CD4-positive, alpha-beta T cell treated with Interleukin-6 at 100 ng/mL for 8 hours (primary cell): ENCODE measurements around the gene ZDHHC1.
"Not testable (repeated sequence)": the region's sequence is repeated elsewhere in the genome, so short reads cannot be mapped to it uniquely, and the experiment has no call there.

ENCODE experiments used
- DNase-seq: peaks from one replicate; pipeline ENCODE4 v3.0.0-alpha.2; 2020; ENCODE audit warnings: mixed read lengths, low spot score

ZDHHC1 gene

DNA sequence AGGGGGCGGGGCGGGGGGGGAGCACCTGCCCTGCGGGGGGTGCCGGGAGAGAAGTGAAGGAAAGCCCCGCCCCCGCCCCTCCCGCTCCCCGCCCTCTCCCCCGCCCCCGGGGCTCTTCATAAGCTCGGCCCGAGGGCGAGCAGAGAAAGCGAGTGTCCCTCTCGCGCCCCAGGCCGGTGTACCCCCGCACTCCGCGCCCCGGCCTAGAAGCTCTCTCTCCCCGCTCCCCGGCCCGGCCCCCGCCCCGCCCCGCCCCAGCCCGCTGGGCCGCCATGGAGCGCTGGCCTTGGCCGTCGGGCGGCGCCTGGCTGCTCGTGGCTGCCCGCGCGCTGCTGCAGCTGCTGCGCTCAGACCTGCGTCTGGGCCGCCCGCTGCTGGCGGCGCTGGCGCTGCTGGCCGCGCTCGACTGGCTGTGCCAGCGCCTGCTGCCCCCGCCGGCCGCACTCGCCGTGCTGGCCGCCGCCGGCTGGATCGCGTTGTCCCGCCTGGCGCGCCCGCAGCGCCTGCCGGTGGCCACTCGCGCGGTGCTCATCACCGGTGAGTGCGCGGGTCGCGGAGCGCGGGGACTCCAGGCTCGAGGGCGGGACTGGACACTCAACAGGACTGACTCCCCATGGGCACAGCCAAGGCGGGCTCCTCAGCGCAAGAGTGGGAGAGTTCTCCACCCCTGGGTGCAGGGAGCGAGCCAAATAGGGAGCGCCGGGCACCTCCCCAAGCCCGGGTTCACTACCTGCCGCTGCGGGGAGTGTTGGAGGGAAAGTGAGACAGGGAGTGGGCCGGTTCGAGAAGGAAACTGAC, 14.9 kb upstream of the ZDHHC1 start, which contains the start of gene HSD11B2:
HSD11B2 (plus strand) TSS at position 145 of the 798 bp plus-strand sequence; CDS start at position 273, 128 bp downstream.
- DNase-seq, result no peak

DNA sequence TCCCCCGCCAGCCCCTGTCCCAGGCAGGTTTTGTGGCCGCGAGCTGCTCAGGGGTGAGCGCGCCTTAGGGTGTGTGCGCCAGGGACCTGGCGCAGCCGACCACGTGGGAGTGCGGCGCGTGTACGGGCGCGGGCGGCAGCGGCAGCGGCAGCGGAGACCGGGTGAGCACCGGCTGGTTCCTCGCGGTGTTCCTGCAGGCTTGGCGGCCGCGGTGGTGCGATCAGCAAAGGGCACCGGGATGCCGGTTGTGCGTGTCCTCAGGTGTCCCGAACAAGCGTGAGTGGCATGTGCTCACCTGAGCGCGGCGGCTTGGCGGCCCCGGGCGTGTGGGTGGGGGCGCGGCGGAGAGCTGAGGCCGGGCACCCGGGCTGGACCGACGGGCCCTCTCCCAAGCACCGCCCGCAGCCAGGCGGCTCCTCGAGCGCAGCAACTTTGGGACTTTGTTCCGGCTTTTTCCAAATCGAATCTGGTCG, 14.3 kb upstream of the ZDHHC1 start:
- no peak for DNase-seq

DNA sequence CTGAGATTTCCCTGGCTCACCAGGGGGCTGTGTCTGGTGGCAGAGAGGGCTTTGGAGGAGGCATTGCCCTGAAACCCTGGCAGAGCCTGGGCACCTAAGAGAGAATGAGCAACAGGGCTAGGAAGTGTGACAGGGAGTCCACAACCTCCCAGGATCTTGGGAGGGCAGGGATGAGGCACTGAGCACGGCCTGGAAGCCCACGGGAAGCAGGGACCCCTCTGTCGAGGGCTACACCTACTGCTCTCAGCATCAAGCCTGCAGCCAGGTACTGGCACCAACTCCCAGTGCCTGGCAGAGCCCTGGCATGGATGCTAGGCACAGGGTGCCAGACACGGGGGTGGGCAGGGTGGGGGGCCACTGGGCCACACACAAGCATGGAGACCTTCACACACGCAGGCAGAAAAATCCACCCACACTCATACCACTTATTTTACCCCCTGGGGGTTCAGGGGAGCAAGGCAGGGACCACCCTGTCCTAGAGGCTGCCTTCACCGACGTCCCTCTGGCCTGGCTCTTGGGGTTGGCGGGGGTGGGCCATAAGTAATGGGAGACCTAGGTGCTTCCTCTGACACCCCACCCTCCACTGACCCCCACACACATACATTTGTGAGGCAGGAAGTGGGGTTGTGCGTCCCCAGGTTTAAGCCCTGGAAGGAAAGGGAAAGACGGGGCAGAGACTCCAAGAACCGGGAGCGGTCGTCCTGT, 13.7 kb upstream of the ZDHHC1 start:
- no peak for DNase-seq

DNA sequence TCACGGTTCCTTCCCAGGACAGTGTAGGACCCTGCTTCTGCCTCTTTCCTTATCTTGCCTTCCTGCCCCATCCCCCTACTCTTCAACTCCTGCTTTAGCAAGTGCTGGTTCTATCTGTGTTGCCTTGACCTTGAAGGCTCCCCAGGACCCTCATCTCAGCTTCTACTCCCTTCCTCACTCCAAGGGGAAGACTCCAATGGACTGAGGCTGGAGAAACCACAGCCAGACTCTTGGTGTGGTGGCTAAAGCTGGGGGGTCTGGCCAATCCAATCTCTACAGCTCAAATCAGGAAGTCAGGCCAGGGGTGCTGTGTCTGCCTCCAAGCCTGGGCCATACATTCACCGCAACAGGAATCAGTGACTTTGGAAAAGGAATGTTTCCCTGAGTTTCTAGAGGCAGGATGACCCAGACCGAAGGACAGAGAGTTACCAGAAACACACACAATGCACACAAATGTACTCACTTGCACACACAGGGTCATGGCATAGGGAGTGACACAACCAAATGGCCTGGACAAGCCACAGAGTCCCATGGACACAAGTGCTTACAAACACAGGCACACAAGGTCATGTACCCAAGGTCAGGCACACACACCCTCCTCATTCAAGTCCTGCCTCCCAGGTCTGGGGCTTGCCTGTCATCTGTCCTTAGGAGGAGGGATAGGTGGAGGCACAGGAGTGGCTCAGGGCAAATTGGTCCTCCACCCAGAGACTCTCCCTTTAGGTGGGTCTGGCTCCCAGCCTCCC, 12.9 kb upstream of the ZDHHC1 start:
- DNase-seq, result no peak

DNA sequence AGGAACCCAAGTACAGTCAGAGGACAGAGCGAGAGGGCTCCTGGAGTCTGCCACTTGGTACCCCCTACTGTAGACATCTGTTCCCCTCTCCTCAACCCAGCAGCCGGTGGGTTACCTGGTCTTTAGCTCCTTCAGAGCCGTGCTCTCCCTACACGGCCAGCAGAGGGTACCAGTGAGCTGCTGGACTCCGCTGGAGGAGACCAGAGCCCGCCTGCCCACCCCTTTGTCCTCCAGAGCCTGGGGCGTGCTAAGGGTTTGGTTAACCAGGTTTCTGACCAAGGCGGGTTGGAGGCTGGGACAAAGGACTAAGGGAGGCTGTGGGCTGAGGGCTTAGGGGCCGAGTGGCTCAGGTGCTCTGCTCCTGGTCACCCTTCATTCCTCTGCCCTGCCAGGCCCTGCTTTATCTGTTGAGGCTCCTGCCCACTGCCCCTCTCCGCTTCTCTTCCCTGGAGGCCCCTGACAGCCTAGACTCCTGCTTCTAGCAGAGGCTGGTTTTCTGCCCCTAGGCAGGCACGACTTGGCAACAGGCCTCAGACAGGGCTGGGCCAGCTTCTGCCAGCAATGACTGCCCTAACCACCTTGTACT, 12.0 kb upstream of the ZDHHC1 start:
- DNase-seq, result peak; percentile 23

DNA sequence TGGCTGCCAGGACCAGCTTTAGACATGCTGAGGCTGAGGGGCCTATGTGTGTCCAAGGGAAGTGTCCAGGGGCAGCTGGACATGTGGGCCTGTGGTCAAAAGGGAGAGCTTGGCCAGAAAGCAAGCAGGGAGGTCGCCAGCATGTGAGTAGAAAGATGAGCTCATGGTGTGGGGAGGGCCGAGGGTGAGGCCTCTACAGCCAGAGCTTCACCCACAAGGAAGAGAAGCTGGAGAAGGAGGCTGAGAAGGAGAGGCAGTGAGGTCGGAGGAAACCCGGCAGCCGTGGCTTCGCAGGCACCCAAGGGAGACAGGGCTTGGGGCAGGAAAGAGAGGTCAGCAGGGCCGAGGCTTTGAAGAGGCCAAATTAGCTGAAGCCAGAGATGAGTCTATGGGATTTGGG, 10.7 kb upstream of the ZDHHC1 start:
- DNase-seq, result no peak

DNA sequence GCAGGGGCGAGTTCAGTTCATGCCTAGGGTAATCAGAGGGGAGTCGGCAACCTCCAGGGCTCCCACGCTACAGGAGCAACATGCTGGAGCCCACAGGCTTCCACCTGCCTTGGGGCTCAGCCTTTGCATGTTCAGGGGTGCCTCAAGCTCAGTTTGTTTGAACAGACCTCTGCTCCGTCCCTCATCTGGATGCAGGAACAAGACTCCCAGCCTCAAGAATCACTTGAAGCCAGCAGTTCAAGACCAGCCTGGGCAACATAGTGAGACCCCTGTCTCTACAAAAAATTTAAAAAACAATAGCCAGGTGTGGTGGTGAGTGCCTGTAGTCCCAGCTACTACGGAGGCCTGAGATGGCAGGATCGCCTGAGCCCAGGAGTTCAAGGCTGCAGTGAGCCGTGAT, 9.7 kb upstream of the ZDHHC1 start:
- no peak for DNase-seq

DNA sequence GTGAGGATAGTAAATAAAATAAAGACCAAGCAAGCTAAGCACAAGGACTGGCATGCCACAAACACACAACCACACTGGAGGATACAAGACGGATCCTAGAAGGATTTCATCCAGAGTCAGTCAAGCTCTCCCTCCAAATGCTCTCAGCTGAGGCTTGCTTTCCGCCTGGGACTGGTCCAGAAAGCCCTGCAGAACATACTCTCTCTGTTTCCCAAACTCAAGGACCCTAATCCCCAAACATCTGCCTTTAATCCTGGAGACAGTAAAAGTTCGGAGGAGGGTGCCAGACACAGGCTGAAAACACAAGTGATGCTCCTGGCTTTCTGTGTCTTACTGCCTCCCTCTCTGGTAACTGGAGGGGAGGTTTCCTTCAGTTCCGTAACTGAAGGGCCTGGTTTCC, 9.3 kb upstream of the ZDHHC1 start:
- no peak for DNase-seq

DNA sequence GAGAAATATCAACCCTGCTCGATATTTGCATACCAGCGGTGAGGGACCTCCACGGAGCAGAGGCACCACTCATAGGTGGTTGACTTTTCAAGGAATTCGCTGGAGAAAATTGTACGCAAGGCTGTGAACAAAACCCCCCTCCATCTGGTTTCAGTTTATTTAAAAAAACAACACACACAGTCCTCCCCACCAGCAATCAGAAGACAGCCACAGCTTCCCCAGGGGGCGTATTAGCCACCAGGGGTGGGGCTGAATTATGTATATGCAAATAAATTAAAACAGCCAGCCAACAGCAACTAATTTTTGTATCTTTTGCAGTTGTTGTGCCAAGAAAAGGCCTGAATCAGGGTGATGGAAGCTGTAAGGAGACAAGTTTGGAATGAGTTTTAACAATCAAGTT, 8.8 kb upstream of the ZDHHC1 start:
- no peak for DNase-seq

DNA sequence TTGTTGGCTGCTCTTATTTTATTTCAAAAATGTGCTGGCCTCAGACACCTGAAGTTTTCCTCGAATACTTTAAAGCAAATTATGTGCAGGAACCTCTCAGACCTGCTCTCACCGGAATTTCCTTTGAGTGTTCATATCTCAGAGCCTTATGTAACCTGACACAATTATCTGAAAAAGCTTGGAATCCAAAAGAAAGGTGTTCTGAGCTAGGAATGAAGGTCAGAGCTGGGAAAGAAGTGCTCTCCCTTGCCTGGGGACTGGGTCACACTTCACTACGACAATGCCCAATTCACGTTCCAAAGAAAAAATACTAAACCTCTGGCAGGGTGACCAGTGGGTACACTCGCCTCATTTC, 8.0 kb upstream of the ZDHHC1 start:
- DNase-seq, result no peak

DNA sequence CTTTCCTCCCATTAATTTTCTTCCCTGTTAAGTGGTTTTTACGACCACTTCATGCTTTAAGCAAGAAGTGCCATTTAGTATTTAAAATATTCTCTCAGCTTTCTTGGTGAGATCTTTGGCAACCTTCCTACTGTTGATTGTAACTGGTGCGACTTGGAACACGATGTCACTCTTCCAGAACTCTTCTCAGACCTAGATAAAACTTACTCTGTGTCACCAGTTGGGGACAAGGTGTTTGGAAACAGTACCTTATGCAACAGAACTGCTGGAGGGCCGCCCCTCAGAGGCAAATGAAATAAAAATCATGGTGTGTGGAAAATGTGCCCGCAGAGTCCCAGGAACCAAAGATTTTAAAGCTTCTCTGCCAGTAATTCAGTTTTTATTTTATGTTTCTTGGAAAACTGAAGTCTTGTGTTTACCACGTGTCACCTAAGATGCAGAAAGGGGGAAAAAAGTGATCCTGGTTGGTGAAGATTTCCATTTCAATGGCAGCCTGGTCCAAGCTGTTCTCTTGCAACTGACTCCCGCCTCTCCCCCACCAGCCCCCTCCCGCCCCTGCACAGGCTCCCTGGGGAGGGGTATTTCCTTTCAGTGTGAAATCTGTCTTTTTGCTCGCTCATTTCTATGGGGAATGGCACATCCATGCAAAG, 7.5 kb upstream of the ZDHHC1 start:
- DNase-seq, result no peak

DNA sequence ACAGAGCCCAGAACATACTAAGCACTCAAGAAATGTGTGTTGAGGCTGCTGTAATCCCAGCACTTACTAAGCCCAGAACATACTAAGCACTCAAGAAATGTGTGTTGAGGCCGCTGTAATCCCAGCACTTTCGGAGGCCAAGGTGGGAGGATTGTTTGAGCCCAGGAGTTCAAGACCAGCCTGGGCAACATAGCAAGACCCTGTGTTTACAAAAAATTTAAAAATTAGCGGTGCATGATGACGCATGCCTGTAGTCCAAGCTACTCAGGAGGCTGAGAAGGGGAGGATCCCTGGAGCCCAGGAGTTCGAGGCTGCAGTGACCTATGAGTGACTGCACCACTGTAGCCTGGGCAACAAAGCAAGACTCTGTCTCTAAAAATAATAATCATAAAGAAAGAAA, 6.7 kb upstream of the ZDHHC1 start:
- DNase-seq, result no peak

DNA sequence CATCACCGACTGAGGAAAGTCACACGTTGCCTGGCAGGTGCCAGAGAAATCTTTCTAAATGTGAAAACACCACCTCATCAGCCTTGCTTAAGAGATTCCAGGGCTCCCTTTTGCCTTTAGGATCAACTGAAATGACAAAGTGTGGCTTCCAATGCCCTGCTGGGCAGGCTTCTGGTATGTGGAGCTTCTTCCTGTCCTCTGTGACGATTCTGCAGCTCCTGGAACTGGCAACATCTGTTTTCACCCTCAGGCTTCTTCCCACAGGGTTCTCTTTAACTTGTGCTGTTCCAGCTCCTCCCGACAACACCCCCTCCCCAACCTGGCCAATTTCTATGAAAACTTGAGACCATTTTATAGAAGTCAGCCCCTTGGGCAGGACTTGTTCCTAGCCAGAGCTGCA, 4.8 kb upstream of the ZDHHC1 start:
- no peak for DNase-seq

DNA sequence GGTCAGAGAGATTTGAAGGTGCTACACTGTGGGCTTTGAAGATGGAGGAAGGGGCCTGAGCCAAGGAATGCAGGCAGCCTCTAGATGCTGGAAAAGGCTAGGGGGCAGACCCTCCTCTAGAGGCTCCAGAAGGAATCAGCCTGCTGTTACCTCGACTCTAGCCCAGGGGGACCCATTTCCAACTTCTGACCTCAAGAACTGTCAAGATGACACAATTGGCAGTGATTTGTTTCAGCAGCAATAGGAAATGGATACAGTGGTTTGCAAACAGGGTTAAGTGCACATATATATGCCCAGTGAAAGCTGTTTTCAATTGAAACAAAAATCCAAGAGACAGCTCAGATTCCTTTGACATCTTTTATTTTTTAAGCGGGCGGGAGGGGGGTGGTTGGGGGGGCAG, 3.7 kb upstream of the ZDHHC1 start:
- no peak for DNase-seq

DNA sequence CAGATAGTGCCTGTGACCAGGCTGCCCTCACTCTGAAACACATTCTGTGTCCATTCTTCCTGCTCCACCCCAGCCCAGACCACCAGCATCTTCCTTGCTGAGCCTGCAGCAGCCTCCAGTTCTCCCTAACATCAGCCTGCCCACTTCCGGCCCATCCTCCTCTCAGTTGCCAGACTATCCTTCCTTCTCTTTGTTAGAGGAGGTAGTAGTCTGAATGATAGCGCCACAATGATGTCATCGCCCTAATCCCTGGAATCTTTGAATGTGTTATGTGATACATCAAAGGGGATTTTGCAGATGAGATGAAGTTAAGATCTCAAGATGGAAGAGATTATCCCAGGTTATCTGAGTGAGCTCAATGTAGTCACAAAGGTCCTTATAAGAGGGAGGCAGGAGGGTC, 3.2 kb upstream of the ZDHHC1 start:
- DNase-seq, result no peak

DNA sequence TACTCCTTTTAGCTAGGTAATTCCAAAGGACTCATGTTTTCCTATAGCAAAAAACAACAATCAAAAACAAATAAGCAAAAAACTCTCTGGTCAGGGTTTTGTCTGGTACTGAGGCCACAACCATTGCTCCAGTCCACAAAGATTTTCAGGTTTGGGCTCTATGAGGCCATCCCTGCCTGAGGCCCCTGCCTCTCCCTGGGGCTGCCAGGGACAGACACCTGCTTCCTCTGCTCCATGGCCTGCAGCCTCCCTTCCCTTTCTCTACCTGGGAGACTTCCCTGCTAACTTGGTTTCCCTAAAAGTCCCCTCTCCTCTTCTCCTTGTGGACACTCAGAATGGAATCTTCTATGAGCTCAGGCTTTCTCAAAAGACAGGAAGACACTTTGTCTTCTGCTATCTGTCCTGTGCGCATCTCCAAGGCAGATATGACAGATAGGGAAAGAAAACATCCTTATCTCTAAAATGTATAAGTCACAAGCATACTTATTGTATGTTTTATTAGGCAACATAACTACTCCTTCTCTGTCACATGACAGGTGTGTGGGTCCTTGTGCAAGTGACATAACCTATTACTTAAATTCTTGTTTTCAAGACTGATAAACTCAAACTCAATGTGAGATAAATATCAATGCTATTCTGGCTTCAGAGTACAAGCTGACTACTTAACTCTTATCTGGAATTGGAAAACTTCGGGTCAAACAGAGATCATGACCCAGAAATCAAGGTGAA, 1.2 kb upstream of the ZDHHC1 start:
- DNase-seq, result no peak

DNA sequence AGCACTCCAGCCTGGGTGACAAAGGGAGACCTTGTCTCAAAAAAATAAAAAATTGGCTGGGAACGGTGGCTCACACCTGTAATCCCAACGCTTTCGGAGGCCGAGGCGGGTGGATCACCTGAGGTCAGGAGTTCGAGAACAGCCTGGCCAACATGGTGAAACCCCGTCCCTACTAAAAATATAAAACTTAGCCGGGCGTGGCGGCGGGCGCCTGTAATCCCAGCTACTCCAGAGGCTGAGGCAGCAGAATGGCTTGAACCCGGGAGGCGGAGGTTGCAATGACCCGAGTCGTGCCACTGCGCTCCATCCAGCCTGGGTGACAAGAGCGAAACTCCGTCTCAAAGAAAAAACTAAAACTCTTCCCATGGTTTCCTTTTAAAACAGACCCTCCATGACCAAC, 856 bp downstream of the ZDHHC1 start:
- DNase-seq, result not testable (repeated sequence)

DNA sequence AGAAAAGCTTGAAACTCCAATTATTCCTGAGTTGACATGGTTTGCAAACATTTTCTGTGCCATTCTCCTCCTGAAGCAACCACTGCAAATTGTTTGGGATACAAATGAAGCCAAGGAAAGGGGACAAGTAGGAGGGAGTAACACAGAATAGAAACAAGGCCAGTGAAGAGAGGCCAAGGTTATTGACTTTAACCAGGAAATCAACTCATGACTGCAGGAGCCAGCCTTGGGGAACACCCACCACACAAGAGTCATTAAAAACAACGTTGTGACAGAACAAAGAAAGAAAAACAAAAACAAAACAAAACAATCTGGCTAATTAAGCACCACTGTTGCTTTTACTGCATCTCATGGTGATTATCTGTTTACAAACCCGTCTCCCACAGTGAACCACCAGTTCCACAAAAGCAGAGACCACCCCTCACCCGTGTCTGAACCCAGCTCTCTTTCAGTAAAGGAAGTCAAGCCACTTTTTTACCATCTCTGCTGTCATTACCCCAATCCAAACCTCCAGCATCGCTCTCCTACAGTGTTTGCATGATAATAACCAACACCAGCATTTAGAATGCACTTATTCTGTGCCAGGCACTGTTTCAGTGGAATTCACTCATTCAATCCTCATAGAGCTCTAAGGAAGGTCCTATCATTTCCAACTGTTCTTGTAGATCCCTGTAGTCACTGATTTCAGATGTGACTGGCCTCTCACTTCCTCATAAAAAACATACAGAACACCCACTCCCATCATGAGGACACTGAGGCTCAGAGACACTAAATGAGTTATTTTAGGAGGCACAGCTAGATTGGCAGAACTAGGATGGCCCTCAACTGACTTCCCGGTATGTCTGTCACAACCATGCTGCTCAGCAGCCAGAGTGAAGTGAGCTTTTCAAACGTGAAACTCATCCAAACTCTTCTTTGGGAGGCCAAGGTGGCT, 2.0 kb downstream of the ZDHHC1 start:
- no peak for DNase-seq

DNA sequence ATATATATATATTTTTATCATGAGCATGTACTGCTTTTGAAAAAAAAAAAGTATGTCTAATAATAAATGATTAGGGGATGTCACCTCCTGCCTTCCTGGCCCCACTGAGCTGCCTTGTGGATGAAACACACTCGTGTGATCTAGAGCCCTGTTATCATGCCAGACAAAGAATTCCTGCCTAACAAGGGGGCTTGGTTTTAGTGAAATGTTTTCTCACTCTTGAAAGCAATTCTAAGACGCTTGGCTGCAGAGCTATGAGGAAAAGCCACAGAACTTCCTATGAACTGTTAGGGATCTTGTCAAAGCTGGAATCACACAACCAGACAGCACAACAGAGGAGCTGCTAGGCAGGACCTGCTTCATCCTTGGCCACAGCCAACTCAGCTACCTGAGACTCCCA, 4.0 kb downstream of the ZDHHC1 start:
- no peak for DNase-seq

DNA sequence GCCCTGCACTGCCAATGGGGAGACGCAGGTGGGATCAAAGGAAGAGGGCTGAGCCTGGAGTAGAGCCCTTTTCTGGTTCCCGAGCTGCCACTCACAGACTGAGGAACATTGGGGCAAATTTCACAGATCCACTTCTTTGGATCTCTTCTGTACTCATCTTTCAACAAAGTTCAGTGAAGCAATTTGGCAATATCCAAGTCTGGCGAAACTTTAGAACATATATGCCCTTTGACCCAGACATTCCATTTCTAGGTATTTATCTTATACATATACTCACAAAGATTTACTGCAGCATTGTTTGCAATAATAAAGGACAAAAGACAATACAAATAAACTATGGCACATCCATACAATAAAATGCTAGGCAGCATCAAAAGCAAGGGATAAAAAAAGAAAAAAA, 4.9 kb downstream of the ZDHHC1 start:
- DNase-seq, result no peak
